NCI-H187 treated with DMSO at 0.1 percent for 48 hours (cell line): ENCODE data around the gene CLCN5.

ENCODE experiments used
- DNase-seq: peaks from one replicate; lab custom pipeline; 2025; lab: John Stamatoyannopoulos, UW

Gene CLCN5

DNA sequence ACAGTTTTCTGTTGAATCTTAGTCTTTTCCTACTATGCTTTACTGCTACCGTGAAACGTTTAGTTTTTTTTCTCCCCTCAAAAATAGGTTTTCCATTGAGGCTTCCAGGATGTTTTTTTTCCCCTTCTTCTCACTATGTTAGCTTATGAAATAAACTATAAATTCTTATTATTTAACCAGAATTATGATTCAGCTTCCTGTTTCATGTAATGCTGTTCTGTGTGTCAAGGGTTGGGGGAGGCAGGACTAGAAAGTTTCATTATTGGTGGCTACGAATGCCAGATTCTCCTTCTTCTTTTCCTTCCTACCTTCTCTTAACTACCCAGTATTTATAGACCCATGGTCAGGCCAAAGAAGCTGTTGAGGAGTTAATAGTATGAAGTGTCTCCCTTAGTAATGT is 11.8 kb downstream of the CLCN5 start:
- DNase-seq: no peak

DNA sequence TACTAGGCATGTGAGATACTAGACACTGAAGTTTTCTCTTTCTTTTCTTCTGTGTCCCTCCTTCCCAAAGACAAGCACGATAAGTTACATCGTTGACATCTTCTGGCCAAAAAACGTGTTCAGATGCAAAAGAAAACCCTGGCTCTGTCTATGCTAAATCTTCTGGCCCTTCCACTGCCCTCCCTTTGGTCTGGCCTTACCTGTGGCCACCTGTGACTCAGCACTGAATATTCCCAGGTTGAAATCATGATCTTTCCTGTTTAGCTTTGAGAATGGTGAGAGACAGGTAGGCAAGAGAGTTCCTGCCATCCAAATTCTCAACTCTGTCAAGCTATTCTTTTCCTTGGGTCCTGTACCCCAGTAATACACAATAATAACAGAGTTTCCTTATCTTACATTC is 12.3 kb downstream of the CLCN5 start:
- no peak for DNase-seq

DNA sequence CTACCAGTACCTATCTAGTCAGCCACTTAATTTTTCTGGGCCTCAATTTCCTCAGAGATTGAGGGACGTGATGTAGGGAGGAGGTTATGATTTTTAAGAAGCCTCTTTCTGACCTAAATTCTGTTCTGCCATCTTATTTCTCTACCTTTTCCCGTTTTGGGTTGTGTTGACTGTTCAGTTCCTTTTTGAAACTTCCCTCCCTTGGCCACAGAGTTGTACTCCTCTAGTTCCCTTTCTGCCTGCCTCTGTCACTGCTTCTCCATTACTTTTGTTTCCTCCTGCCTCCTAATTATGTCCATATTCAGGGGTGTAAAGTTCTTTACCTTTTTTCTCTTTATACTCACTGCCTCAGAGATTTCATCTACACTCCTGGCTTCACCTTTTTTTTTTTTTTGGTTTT is 25.4 kb downstream of the CLCN5 start:
- no peak for DNase-seq

DNA sequence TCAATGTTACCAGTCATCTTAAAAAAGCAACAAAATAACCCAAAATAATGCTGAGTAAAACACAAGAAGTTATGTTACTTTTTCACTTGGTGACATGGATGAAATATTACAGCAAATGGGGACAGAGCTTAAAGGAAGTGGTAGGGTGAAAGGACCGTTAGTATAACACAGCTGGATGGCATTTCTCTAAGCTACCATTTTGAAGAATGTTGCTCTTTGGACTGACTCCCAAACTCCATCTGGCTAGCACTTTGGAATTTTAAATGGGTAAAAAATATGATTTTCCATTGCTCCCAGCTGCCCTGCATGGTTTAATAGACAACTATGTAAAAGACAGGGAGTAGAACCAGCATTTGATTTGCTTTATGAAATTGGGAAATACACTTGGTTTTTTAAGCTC is 27.6 kb downstream of the CLCN5 start:
- DNase-seq: no peak

DNA sequence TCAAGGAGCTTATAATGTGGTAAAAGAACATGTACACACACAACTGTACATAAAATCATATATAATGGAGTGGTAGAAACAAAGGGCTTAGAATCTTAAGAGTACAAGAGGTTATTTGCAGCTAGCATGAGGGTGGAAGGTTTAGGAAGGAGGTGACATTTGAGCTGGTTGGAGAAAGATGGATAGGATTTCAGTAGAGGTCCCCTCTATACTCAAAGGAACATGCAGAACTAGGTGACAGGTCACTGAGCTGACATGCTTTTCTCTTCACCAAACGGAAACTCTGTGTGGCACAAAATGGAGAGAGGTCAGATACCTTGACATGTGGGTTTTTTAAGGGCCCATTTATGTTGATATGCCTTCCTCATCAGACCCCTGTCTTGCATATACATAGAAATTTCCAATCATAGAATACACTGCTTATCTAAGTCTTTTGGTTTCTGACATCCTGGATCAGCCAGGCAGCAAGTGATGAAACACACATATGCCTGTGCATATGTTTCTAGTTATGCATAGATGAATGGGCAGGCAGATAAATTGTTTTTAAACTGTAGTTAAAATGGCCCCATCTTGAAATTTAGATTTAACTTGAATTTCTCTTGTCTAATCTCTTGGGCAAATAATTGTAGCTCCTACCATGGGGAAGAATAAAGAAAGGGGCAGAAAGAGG is 29.3 kb downstream of the CLCN5 start:
- no peak for DNase-seq

DNA sequence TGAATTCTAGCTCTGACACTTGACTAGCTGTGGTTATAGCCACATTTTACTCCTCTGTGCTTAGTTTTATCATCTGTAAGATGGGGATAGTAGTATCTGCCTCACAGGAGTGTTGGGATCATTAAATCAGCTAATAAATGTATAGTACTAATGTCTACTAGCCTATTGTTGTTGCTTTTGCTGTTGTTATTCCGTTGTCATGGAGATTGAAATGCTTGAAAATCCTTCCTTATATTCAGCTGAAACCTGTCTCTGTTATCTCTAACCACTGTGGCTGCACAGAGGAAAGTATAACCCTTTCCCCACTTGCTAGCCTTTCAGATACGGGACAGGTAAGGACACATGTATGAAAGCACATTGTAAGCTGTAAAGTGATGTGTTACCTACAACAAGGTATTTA is 33.9 kb downstream of the CLCN5 start:
- DNase-seq: no peak

DNA sequence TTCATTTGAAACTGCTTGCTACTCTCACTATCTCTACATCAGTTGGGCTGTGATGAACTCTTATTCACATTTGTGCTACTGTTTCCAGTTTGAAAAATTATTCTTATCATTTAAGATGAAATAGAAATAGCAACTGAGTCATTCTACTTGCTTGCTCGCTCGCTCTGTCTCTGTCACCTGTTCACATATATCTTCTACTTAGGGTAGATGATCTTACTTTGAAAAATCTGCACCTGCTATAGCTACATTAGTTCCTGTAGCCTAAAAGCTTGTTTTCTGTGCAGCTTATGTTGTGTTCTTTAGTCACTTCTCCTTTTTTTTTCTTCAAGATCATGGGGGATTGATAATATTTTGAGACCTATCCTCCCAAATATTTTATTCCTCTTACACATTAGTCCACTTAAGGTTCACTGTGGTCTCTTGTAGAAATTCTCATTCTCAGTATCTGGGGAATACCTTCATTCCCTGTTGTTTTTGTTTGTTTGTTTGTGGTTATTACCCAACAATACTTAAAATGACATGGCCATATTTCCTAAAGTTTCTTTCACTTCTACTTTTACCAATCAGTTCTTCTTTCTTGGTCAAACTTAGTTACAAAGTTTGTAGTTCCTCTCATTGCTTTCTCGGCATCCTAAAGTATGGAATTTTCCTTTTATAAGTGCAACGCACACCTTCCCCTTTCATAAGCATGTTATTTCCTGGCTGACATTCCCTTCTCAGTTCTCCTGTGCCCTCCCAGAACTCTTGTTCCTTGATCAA is 36.5 kb downstream of the CLCN5 start:
- no peak for DNase-seq

DNA sequence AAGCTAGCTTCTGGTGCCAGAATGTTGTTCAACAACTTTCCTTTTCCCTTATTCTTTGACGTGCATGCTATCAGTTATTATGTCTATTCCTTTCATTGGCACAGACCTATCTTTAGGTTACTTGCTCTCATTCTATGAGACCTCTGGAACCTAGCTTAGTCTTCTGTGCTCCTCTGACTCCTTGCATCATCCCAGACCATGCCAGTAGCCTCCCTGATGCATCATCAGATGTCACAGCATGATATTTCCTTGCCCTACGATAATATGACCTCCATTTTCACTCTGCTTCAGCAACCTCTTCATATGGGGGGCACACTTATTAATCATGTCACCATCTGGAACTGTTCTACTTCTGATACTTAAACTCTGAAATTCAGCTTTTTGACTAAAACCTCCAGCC is 37.2 kb downstream of the CLCN5 start:
- no peak for DNase-seq

DNA sequence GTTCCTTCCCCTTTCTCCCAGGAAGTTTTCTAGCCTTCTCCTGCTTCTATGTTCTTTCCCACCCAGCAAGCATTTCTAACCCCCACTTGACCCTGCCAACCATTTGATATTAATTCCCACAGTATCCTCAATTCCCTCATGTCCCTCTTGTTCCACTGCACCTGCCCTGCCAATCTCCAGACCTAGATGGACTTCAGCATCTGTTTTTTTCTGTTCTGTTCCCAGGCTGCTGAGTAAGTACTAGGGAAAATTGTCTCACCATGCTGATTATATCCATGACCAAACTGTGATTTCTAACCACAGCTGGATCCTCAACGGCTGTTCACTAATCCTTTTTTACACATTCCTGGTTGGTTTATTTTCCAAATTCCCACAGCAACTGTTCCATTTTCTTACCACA is 37.7 kb downstream of the CLCN5 start:
- no peak for DNase-seq

DNA sequence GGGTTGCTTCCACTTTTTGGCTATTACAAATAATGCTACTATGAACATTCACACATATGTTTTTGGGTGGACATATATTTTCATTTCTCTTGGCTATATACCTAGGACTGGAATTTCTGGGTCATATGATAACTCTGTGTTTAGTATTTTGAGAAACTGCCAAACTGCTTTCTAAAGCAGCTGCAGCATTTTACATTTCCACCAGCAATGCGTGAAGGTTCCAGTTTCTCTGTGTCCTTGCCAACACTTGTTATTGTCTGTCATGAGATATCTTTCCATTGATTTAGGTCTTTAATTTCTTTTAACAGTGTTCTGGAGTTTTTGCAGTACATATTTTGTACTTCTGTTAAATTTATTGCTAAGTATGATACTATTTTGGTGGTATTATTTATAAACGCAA is 48.3 kb downstream of the CLCN5 start:
- DNase-seq: no peak

DNA sequence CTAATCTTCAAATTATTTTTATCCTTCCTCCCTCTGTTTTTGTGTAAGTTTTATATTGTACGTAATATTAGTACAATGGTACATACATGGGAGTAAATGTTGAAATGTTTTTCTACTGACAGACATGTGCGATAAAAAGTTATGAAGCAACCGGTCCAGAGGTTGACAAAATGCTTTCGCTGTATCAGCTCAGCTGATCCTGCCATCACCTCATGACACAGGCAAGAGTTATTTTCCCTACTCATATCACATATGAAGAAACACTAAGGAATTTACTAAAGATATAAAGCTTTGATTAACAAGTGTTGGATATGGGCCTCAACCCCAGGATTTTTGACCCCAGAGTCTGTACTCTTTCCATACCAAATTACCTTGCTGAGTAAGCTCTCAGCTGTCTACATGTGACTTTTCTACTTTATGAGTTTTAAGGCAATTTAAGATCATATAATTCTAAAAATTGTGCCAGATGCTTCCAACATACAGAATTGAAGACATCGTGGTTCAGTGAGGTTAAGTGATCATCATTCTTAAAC is 50.0 kb downstream of the CLCN5 start:
- no peak for DNase-seq

DNA sequence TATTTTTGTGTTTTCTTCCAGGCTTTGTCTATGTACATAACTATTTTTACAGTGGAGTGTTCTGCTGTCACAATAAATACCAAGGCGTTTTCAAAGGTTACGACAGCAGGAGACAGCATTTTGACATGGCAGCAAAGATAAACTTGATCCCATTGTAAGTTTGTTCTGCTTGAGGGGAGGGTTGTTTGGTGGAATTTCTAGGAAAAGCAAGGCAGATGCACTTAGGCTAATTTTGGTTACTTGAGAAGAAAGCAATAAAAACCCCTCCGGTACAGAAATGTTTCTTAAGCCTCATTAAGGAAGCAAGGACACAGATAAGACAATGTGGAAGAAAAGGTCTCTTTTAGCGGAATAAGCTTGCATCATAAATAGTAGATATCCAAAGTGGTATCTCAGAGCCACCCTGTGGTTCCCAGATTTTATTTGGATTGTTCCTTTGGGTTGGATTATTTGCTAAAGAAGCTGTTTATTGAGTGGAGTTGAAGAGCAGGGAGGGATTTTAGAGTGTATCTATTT is 54.3 kb downstream of the CLCN5 start:
- DNase-seq: no peak

DNA sequence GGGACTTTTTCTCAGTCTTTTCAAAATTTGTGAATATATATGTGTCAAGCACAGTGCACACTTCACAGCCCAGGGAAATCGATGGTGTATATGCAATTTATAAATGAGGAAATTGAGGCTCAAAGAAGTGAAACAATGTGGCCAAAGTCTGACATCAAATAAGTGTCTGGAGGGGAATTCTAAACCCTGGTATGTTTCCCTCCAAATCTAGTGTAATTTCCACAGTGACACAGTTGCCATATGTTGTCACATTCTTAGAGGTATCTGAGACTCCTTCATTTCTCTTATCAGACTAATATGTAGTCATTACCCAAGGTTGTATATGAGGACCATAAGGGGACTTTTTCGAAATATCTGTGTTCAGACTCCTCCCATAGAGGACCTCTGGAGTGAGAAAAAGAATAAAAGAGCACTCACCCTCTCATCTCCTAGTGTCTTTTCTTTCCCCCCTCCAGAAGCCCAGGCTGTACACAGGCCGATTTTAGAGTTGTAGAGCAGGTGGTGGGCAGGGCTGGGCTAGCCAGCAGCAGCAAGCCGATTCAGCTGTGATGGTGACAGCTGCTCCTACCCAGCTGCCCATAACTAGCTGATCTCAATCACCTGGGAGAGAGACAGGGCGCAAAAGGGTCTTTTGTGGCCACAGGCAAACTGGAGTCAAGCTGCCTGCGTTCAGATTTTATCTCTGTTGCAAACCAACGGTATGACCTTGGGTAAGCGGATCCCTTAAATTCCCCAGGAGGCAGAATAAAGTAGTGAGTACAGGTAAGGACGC is 55.1 kb downstream of the CLCN5 start:
- DNase-seq: no peak

DNA sequence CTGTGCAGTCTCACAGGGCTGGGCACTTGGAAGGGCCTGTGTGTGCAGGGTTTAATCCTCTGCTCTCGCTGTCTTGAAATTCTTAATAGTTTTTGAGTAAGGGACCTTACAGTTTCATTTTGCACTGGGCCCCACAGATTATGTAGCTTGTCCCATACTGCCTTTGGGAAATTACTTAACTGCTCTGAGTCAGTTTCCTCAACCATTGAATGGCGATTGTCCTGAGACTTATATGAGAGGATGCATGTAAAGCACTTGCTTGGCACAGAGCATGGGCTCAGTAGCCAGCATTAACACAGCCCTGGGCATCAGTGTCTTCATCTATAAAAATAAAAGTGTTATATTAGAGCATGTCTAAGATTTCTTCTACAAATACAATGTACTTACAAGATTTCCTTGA is 55.8 kb downstream of the CLCN5 start:
- DNase-seq: no peak

DNA sequence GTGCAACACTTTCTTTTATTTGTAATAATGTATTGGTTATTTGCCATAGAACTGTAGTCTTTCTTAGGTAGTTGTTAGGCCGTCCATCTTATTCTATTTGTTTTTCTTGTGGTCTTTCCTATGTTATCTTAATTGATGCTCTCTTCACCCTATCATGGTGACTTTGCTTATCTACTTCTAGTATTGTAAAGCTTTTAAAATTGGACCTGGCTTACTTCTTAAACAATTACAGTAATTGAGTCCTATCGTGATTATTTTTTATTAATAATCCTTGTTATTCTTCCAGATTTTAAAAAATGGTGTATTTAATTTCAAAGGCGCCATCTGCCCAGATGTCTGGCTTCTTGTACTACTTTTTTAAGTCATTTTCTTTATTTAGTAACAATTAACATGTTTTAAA is 63.7 kb downstream of the CLCN5 start:
- DNase-seq: no peak

DNA sequence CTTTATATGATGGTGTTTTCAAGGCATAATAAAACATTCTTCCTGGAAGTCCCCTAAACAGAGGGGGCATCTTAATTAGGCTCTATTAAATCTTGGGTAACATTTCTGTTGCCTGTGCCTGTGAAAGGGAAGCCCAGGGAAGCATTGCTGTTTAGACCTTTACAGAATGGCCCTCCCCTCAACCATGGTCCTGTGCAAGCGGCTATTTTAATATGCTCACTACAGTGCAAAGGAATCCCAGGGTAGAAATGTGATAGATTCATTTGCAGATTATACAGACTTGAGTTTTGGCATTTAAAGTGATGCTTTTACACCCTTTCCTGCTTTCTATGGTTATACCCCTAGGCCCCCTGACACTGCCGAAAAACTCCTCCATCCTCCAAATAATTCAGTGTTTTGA is 65.3 kb downstream of the CLCN5 start:
- DNase-seq: no peak

DNA sequence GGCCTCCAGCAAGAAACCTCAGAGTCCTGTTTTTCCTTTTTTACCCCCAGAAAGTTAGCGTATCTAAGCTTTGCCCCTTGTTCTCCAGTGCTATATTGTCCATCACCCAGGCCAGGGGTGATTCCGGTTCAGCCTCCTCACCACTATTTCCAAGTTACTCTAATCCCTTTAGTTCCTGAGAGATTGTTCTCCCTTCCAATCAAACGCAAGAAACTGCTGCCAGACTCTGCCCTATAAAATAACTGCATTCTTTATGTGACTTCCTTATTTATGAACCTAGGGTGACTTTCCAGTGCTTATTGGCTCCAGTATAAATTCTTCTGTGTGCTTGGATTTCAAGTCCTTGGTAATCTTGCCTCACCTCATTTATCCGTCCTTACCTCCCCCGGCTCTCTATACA is 65.7 kb downstream of the CLCN5 start:
- no peak for DNase-seq

DNA sequence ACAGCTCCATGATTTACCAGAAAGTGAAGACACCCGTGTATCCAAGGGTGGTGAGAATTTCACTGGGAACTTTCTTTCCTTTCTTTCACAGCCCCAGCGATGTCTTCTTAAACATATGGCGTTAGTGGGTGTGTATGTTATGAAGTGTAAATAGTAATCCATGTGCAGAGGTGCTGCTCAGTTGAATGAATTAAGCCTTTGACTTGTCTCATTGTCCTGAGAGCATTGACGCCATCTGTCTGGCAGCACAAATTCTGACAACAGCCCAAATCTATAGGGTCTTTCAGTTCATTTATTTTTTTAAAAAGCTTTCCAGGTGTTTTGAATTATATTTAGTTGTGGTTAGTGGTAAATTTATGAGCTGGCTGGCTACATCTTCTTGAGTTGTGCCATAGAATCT is 69.4 kb downstream of the CLCN5 start:
- no peak for DNase-seq

DNA sequence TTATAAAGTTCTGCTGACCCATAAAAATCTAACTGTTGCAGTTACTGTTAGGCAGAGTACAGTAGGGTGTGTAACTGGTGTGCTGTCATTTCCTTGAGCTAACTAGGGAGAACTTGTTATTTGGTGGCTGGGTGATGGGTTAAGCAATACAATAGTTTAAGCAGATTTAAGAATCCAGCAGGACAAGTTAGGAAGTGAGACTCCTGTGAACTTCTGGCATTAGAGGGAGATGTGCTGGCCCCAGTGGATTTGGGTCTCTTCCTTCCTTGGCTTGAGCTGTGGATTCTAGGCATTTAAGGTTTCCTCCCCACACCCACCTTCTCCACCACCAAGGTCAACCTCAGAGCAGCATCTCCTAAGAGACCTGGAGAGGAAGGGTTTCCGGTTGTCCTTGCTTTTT is 70.5 kb downstream of the CLCN5 start:
- DNase-seq: no peak

DNA sequence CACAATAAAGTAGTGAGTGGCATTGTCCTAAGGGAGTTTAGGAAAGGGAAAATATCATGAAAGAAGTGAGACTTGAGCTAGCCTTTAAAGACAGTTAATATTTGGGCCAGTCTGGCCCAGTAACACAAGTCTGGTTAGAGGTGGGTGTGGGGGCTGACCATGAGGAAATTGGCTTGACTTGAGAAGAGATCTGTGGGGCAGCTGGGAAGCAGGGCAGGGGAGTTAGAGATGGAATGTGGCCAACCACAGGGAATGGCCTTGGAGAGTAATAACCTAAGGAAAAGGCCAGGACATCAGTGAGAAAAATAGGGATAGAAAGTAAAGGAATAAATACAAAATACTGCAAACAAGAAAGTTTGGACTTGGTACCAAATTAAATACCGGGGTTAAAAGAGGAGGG is 71.3 kb downstream of the CLCN5 start:
- DNase-seq: no peak

DNA sequence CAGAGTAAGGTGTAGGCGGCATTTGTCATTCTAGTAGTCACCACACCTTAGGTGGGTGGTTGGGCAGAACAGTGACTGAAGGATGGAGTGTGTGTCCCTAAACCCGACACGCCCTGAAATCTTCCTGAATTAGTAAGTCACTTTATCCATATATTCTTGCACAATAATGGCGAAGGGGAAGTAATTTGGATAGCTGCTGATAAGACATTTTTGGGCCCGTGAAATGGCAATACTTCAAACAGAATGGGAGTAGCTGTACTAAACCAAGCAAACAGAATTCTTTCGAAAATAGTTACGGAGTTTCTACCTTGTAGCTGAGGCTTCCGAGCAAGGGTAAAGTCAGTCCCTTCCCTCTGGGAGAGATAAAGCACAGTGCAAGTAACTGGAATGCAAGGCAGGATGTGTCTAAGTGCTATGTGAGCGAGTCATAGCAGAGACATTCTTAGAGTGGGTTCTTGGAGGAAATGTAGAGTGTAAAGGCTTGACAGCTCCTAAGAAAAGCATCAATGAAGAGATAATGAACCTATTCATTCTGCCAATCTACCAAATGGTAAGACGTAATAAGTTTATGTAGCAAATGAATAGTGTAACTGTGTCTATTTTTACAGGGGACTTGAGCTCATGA is 72.8 kb downstream of the CLCN5 start:
- no peak for DNase-seq

DNA sequence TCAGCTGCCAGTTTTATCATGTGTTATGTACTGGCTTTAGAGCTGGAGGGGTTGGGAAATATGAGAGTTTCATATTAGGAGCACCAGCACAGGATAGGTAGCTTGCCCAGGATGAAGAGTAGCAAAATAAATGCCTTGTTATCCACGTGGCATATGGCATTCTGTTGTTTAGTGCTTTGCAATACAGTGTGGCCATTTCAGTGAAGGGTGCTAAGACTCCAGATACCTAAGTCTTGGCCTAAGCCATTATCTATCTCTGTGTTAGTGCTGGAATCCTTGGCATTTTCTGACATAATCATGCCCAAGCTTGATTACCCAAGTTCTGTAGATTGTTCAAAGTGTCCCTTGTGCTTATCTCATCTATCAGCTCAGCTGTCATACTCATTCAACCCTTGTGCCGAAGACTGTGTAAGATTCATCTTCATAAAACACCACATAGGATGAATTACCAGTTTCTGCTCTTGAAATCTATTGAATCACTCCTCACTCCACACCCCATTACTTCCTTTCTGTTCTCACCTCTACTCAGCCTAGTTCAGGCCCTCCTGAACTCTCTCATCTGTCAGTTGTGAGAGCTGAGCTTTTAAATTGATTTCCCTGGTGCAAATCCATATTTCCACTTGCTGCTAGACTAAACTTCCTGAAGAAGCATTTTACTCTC is 73.5 kb downstream of the CLCN5 start:
- no peak for DNase-seq
